GM12801 (cell line): Measurements from ENCODE around the gene B3GNT7.

Experiments used
- TF ChIP-seq, protein P1 (sequence below): IDR thresholded peaks from one replicate; pipeline ENCODE4 v1.5.1; 2011; ENCODE audit warnings: control low read depth; ENCODE audit not compliant: insufficient read length; ENCODE audit errors: extremely low read depth

B3GNT7 gene

GRCh38 chr2:231397011-231397927, 1.8 kb downstream of the B3GNT7 start:
- TF ChIP-seq, protein P1, sequence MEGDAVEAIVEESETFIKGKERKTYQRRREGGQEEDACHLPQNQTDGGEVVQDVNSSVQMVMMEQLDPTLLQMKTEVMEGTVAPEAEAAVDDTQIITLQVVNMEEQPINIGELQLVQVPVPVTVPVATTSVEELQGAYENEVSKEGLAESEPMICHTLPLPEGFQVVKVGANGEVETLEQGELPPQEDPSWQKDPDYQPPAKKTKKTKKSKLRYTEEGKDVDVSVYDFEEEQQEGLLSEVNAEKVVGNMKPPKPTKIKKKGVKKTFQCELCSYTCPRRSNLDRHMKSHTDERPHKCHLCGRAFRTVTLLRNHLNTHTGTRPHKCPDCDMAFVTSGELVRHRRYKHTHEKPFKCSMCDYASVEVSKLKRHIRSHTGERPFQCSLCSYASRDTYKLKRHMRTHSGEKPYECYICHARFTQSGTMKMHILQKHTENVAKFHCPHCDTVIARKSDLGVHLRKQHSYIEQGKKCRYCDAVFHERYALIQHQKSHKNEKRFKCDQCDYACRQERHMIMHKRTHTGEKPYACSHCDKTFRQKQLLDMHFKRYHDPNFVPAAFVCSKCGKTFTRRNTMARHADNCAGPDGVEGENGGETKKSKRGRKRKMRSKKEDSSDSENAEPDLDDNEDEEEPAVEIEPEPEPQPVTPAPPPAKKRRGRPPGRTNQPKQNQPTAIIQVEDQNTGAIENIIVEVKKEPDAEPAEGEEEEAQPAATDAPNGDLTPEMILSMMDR, result no peak

DNA sequence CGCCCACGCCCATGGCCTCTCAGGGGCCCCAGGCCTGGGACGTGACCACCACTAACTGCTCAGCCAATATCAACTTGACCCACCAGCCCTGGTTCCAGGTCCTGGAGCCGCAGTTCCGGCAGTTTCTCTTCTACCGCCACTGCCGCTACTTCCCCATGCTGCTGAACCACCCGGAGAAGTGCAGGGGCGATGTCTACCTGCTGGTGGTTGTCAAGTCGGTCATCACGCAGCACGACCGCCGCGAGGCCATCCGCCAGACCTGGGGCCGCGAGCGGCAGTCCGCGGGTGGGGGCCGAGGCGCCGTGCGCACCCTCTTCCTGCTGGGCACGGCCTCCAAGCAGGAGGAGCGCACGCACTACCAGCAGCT, 2.4 kb downstream of the B3GNT7 start:
- TF ChIP-seq, protein P1, result no peak

DNA sequence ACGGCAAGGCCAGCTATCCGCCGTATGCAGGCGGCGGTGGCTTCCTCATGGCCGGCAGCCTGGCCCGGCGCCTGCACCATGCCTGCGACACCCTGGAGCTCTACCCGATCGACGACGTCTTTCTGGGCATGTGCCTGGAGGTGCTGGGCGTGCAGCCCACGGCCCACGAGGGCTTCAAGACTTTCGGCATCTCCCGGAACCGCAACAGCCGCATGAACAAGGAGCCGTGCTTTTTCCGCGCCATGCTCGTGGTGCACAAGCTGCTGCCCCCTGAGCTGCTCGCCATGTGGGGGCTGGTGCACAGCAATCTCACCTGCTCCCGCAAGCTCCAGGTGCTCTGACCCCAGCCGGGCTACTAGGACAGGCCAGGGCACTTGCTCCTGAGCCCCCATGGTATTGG, 3.1 kb downstream of the B3GNT7 start:
- TF ChIP-seq, protein P1, result no peak

DNA sequence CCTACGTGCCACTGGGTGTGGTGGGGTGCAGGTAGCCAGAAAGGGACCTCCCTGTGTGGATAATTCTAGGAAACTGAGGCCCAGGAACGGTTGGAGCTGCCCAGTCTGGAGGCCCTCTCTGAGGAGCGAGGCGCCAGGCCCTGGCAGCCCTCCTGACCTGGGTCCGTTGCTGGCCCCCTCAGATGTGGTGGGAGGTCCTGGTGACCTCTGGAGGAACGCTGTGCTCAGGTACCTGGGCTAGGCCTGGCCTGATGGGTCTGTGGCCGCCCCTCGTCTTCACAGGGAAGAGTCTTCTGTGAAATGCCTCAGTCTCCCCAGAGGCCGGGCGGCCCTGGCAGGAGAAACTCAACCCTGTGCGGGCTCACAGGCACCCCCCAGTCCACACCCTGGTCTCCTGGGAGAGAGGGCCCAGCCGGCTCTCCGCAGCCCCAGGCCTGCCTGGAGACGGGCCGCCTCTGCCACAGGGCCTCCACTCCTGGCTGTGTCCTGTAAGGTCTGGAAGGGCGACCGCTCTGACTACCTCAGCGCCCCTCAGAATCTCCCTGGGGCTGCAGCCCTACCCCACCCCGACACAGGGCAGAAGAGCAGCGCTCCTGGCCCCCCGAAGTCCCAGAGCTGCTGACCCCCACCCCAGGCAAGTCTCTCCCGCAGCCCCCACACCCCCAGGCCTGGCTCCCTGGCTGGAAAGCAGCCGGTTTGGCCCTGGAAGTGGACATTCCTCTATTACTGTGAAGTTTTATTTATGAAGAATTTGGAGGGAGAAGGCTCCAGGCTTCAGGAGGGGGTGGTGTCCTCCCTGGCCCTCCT, 3.7 kb downstream of the B3GNT7 start:
- TF ChIP-seq, protein P1, result no peak

GRCh38 chr2:231399853-231400680, 4.6 kb downstream of the B3GNT7 start:
- TF ChIP-seq, protein P1, result no peak

DNA sequence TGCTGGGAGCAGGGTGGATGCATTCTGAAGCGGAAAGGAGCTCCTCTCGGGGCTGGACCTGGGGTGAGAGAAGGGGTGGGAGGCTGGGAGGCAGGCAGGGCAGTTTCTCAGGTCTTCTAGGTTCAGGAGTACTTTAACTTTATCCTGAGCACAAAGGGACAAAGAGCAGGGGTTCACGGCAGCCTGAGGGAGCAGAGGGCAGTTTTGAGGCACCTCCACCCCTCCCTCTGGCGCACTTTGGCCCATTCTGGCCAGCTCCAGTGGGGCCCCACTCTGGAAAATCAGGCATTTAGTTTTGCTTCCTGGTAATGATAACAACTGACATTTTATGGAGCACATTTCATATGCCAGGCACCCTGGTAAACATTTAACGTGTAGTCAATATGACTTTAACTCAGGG, 14.3 kb downstream of the B3GNT7 start:
- TF ChIP-seq, protein P1, result no peak
